Measurements from ENCODE around the gene PCBD2. TPM values are rescaled to one million over a fixed set of nuclear protein-coding genes. Genes with fewer than 3 reads are reported as not detected.

Gene PCBD2
- total and polyA plus RNA-seq, 4 experiments from 2014 or later, result 11.5 to 15.6 (median 12.3) TPM

GRCh38 chr5:134969166-134969565 is 64.2 kb downstream of the PCBD2 start:
- Histone ChIP-seq H3K9me3 (ENCODE audit: control insufficient read depth in 1 of 2, low read length in 2 of 2) (no peaks in the 10 kb centered on the region), H3K27me3 (ENCODE audit: insufficient read depth, low read length) (no peaks in the 10 kb centered on the region), H3K4me3 (ENCODE audit: low read length in 2 of 2) (no peak overlapping the region), H3K36me3 (ENCODE audit: insufficient read depth, low read length) (no peaks in the 10 kb centered on the region), H3K4me1 (ENCODE audit: insufficient read depth, low read length) (peaks cover 13% of the 10 kb centered on the region), H3K27ac (ENCODE audit: low read depth, low read length) (no peak overlapping the region)
- H3K9me3 Mint-ChIP-seq, result peaks cover 0 to 2% (median 0%) of the 10 kb centered on the region in 8 donors
- no peak overlapping the region for H3K27ac Mint-ChIP-seq
- DNase-seq, result no peak
- POLR2A ChIA-PET (ENCODE audit: partially characterized antibody), result no interaction called here
- CTCF ChIA-PET (ENCODE audit: partially characterized antibody), result no interaction called here
- H3K27me3 Mint-ChIP-seq, result no peaks in the 10 kb centered on the region
- H3K36me3 Mint-ChIP-seq, result peaks cover 18 to 37% of the 10 kb centered on the region in 2 donors
- H3K4me1 Mint-ChIP-seq, result peaks cover 12 to 19% (median 16%) of the 10 kb centered on the region in 4 donors
- intact Hi-C loops (cut with micrococcal nuclease), result no loop called here
- no peak overlapping the region for H3K4me3 Mint-ChIP-seq

- no peak overlapping the region for H3K4me3 ChIP-seq (ENCODE audit: low read length in 2 of 2)
- CTCF ChIA-PET (ENCODE audit: partially characterized antibody), result no interaction called here
These were observed 70.3 kb downstream of the PCBD2 start for GRCh38 chr5:134975078-134975715.

GRCh38 chr5:134975843-134976242 is 70.9 kb downstream of the PCBD2 start:
- Mint-ChIP-seq H3K4me3 (no peak overlapping the region), H3K27ac (no peak overlapping the region), H3K36me3 (peaks cover 24 to 50% of the 10 kb centered on the region in 2 donors), H3K27me3 (no peaks in the 10 kb centered on the region), H3K9me3 (peaks cover 0 to 42% (median 29%) of the 10 kb centered on the region in 8 donors), H3K4me1 (no peaks in the 10 kb centered on the region)
- no peak for DNase-seq
- H3K4me1 ChIP-seq (ENCODE audit: insufficient read depth, low read length), result no peaks in the 10 kb centered on the region
- peaks cover 0 to 5% of the 10 kb centered on the region in 2 donors for H3K9me3 ChIP-seq (ENCODE audit: control insufficient read depth in 1 of 2, low read length in 2 of 2)
- CTCF ChIA-PET (ENCODE audit: partially characterized antibody), result no interaction called here
- H3K4me3 ChIP-seq (ENCODE audit: low read length in 2 of 2), result no peak overlapping the region
- no peak overlapping the region for H3K27ac ChIP-seq (ENCODE audit: low read depth, low read length)
- no peaks in the 10 kb centered on the region for H3K27me3 ChIP-seq (ENCODE audit: insufficient read depth, low read length)
- POLR2A ChIA-PET (ENCODE audit: partially characterized antibody), result no interaction called here
- no peaks in the 10 kb centered on the region for H3K36me3 ChIP-seq (ENCODE audit: insufficient read depth, low read length)
- intact Hi-C loops (cut with micrococcal nuclease), result no loop called here

More at GRCh38 chr5:134975078-134975715, 70.3 kb downstream of the PCBD2 start:
- Histone ChIP-seq H3K4me1 (ENCODE audit: insufficient read depth, low read length) (no peaks in the 10 kb centered on the region), H3K36me3 (ENCODE audit: insufficient read depth, low read length) (no peaks in the 10 kb centered on the region), H3K9me3 (ENCODE audit: control insufficient read depth in 1 of 2, low read length in 2 of 2) (peaks cover 0 to 5% of the 10 kb centered on the region in 2 donors), H3K27me3 (ENCODE audit: insufficient read depth, low read length) (no peaks in the 10 kb centered on the region), H3K27ac (ENCODE audit: low read depth, low read length) (no peak overlapping the region)
- Mint-ChIP-seq H3K27ac (no peak overlapping the region), H3K27me3 (no peaks in the 10 kb centered on the region), H3K4me1 (no peaks in the 10 kb centered on the region), H3K9me3 (peaks cover 0 to 37% (median 27%) of the 10 kb centered on the region in 8 donors), H3K4me3 (no peak overlapping the region), H3K36me3 (peaks cover 24 to 50% of the 10 kb centered on the region in 2 donors)
- POLR2A ChIA-PET (ENCODE audit: partially characterized antibody), result no interaction called here
- intact Hi-C loops (cut with micrococcal nuclease), result no loop called here
- no peak for DNase-seq

- Mint-ChIP-seq H3K36me3 (peaks cover 22 to 50% of the 10 kb centered on the region in 2 donors), H3K4me3 (no peak overlapping the region), H3K27ac (no peak overlapping the region), H3K27me3 (no peaks in the 10 kb centered on the region), H3K9me3 (peaks cover 0 to 52% (median 38%) of the 10 kb centered on the region in 8 donors), H3K4me1 (no peaks in the 10 kb centered on the region)
- DNase-seq, result no peak
- Histone ChIP-seq H3K9me3 (ENCODE audit: control insufficient read depth in 1 of 2, low read length in 2 of 2) (peaks cover 0 to 7% of the 10 kb centered on the region in 2 donors), H3K4me1 (ENCODE audit: insufficient read depth, low read length) (no peaks in the 10 kb centered on the region), H3K27ac (ENCODE audit: low read depth, low read length) (no peak overlapping the region), H3K36me3 (ENCODE audit: insufficient read depth, low read length) (no peaks in the 10 kb centered on the region), H3K4me3 (ENCODE audit: low read length in 2 of 2) (no peak overlapping the region), H3K27me3 (ENCODE audit: insufficient read depth, low read length) (no peaks in the 10 kb centered on the region)
- ChIA-PET CTCF (ENCODE audit: partially characterized antibody) (no interaction called here), POLR2A (ENCODE audit: partially characterized antibody) (no interaction called here)
- intact Hi-C loops (cut with micrococcal nuclease), result no loop called here
These were observed 71.9 kb downstream of the PCBD2 start for GRCh38 chr5:134976841-134977240.

- no peak overlapping the region for H3K4me3 ChIP-seq (ENCODE audit: low read length in 2 of 2)
- peaks cover 3 to 78% (median 58%) of the 10 kb centered on the region in 8 donors for H3K9me3 Mint-ChIP-seq
- peaks cover 24 to 43% of the 10 kb centered on the region in 2 donors for H3K36me3 Mint-ChIP-seq
- ChIA-PET CTCF (ENCODE audit: partially characterized antibody) (no interaction called here), POLR2A (ENCODE audit: partially characterized antibody) (no interaction called here)
- no peak overlapping the region for H3K27ac Mint-ChIP-seq
- DNase-seq, result no peak
- no peak overlapping the region for H3K27ac ChIP-seq (ENCODE audit: low read depth, low read length)
- intact Hi-C loops (cut with micrococcal nuclease), result no loop called here
- no peak overlapping the region for H3K4me3 Mint-ChIP-seq
- H3K4me1 Mint-ChIP-seq, result no peaks in the 10 kb centered on the region
- no peaks in the 10 kb centered on the region for H3K36me3 ChIP-seq (ENCODE audit: insufficient read depth, low read length)
- H3K9me3 ChIP-seq (ENCODE audit: control insufficient read depth in 1 of 2, low read length in 2 of 2), result peaks cover 0 to 14% of the 10 kb centered on the region in 2 donors
- H3K4me1 ChIP-seq (ENCODE audit: insufficient read depth, low read length), result no peaks in the 10 kb centered on the region
- H3K27me3 ChIP-seq (ENCODE audit: insufficient read depth, low read length), result no peaks in the 10 kb centered on the region
- peaks cover 0 to 2% of the 10 kb centered on the region in 2 donors for H3K27me3 Mint-ChIP-seq
These were observed 74.5 kb downstream of the PCBD2 start for GRCh38 chr5:134979416-134979815.

GRCh38 chr5:134982230-134982629 is 77.3 kb downstream of the PCBD2 start:
- CTCF ChIA-PET (ENCODE audit: partially characterized antibody), result no interaction called here
- intact Hi-C loops (cut with micrococcal nuclease), result no loop called here
- Mint-ChIP-seq H3K4me1 (no peaks in the 10 kb centered on the region), H3K9me3 (peaks cover 3 to 62% (median 46%) of the 10 kb centered on the region in 8 donors), H3K27me3 (peaks cover 0 to 5% of the 10 kb centered on the region in 2 donors), H3K27ac (no peak overlapping the region), H3K36me3 (peaks cover 9 to 26% of the 10 kb centered on the region in 2 donors), H3K4me3 (no peak overlapping the region)
- H3K36me3 ChIP-seq (ENCODE audit: insufficient read depth, low read length), result no peaks in the 10 kb centered on the region
- POLR2A ChIA-PET (ENCODE audit: partially characterized antibody), result no interaction called here
- no peaks in the 10 kb centered on the region for H3K27me3 ChIP-seq (ENCODE audit: insufficient read depth, low read length)
- H3K9me3 ChIP-seq (ENCODE audit: control insufficient read depth in 1 of 2, low read length in 2 of 2), result peaks cover 0 to 8% of the 10 kb centered on the region in 2 donors
- H3K4me3 ChIP-seq (ENCODE audit: low read length in 2 of 2), result no peak overlapping the region
- no peak overlapping the region for H3K27ac ChIP-seq (ENCODE audit: low read depth, low read length)
- no peak for DNase-seq
- H3K4me1 ChIP-seq (ENCODE audit: insufficient read depth, low read length), result no peaks in the 10 kb centered on the region

- Mint-ChIP-seq H3K4me3 (no peak overlapping the region), H3K36me3 (peaks cover 0 to 5% of the 10 kb centered on the region in 2 donors), H3K4me1 (no peaks in the 10 kb centered on the region), H3K27me3 (peaks cover 0 to 3% of the 10 kb centered on the region in 2 donors), H3K9me3 (peaks cover 0 to 6% (median 0%) of the 10 kb centered on the region in 8 donors), H3K27ac (no peak overlapping the region)
- H3K4me3 ChIP-seq (ENCODE audit: low read length in 2 of 2), result no peak overlapping the region
- H3K27ac ChIP-seq (ENCODE audit: low read depth, low read length), result no peak overlapping the region
- DNase-seq, result no peak
- H3K36me3 ChIP-seq (ENCODE audit: insufficient read depth, low read length), result no peaks in the 10 kb centered on the region
- H3K4me1 ChIP-seq (ENCODE audit: insufficient read depth, low read length), result no peaks in the 10 kb centered on the region
- H3K27me3 ChIP-seq (ENCODE audit: insufficient read depth, low read length), result no peaks in the 10 kb centered on the region
- CTCF ChIA-PET (ENCODE audit: partially characterized antibody), result no interaction called here
- POLR2A ChIA-PET (ENCODE audit: partially characterized antibody), result no interaction called here
- no peaks in the 10 kb centered on the region for H3K9me3 ChIP-seq (ENCODE audit: control insufficient read depth in 1 of 2, low read length in 2 of 2)
- intact Hi-C loops (cut with micrococcal nuclease), result no loop called here
These were observed 84.4 kb downstream of the PCBD2 start for GRCh38 chr5:134989266-134989830.
